GM13976 (cell line): ENCODE measurements around the gene SKAP1.

Source experiments
- DNase-seq: peaks from one replicate; pipeline ENCODE4 v3.0.0; 2012; ENCODE audit warnings: low spot score
- in situ Hi-C: fragments of 300-500 bp; cut with MboI; formaldehyde crosslinking; loops from one replicate; pipeline ENCODE4 v1.12.0; 2022; ENCODE audit warnings: low sequenced_read_pairs, mixed read lengths, inconsistent platforms; ENCODE audit not compliant: unreplicated experiment
- TF ChIP-seq, protein P1 (sequence below): IDR thresholded peaks from 2 replicates; pipeline ENCODE4 v1.5.1; 2012; ENCODE audit warnings: borderline replicate concordance, mild to moderate bottlenecking; ENCODE audit not compliant: insufficient read depth; ENCODE audit errors: extremely low read depth, missing control alignments, control extremely low read depth

Gene SKAP1

DNA sequence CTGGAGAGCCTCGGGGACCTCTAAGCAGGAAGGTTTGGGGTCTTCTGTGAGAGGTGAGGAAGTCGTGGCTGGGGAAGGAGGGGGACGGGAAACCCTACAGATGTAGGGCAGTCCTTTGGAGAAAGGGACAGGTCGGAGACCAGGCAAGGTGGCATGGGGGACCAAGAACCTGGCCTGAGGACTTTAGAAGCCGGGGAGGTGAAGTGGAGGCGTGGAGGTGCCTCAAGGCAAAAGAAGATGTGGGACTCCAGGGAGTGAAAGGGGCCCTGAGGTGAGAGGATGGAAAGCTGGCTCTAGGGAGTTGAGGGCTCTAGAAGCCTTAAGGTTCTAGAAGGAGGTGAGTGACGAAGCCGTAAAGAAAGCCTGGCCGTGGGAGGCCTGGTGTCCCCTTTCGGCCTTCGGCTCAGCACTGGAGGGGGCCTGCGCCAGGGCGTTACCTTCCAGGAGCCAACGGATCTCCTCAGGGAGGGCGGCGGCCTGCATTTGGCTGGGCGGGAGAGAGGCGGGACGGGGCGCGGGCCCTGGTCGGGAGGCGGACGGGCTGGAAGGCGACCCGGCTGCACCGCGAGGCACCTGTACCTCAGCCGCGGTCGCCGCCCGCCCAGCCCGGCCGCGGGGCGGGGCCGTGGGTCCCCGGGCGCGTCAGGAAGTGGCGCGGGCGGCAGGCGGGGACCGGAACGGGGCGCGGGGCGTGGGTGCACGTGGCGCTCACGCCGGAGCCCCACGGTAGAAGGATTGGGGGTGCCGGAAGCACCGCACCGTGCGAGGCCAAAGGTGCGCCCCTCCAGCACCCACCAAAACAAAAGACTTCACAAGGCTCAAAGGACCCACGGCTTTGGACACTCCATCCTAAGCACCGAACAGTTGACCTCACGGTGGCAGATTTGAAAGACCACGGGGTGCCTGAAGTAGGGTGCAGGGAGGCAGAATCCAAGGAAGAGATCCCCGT lies at the start of gene SKAP1:
SKAP1 (minus strand) TSS at position 577 of the 949 bp plus-strand sequence.
- in situ Hi-C loops: no loop called here
- DNase-seq: peak; percentile 82
- TF ChIP-seq, protein P1, sequence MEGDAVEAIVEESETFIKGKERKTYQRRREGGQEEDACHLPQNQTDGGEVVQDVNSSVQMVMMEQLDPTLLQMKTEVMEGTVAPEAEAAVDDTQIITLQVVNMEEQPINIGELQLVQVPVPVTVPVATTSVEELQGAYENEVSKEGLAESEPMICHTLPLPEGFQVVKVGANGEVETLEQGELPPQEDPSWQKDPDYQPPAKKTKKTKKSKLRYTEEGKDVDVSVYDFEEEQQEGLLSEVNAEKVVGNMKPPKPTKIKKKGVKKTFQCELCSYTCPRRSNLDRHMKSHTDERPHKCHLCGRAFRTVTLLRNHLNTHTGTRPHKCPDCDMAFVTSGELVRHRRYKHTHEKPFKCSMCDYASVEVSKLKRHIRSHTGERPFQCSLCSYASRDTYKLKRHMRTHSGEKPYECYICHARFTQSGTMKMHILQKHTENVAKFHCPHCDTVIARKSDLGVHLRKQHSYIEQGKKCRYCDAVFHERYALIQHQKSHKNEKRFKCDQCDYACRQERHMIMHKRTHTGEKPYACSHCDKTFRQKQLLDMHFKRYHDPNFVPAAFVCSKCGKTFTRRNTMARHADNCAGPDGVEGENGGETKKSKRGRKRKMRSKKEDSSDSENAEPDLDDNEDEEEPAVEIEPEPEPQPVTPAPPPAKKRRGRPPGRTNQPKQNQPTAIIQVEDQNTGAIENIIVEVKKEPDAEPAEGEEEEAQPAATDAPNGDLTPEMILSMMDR: no peak

DNA sequence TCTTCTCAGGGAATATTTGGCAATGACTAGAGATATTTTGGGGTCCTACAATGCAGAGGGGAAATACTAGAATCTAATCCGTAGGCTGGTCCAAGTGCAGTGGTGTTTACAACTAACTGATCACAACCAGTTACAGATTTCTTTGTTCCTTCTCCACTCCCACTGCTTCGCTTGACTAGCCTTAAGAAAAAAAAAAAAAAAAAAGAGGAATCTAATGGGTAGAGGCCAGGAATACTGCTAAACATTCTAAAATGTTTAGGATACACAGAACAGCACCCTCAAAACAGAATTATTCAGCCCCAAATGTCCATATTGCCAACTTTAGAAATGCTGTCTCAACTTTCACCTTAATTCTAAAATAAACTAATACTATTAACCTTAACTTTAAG lies 49.0 kb upstream of the SKAP1 start:
- no peak for DNase-seq
- in situ Hi-C loops: no loop called here
- TF ChIP-seq, protein P1: no peak

DNA sequence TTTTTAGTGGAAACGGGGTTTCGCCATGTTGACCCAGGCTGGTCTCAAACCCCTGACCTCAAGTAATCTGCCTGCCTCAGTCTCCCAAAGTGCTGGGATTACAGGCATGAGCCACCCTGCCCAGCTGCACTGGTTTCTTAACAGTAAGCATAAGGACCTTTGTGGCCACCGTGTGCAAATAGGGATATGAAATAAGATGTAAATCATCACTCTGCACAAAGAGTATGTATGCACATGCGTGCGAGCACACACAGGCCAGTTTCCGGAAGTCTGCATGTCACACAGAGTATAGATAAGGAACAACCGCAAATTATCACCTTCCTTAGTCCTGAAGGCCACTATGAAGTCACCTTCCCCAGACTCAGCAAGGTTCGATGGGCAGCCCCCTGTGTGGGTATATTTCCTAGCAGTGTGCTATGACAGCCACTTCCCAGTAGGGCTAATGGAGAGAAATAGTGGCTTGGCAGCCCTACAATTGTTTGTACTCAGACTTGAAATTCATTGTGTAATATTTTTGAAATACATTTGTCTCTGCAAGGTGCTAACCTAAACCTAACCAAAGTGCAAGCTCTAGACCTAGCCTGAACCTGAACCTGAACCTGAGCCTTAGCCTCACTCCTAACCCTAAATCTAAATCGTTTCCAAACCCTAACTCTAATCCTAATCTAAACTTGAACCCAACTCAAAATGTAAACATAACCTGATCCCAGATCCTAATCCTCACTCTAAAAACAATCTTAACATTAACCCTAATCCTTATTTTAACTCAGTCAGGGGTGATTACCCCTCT lies 48.4 kb upstream of the SKAP1 start:
- TF ChIP-seq, protein P1: no peak
- peak; percentile 74 for DNase-seq
- in situ Hi-C loops: no loop called here

DNA sequence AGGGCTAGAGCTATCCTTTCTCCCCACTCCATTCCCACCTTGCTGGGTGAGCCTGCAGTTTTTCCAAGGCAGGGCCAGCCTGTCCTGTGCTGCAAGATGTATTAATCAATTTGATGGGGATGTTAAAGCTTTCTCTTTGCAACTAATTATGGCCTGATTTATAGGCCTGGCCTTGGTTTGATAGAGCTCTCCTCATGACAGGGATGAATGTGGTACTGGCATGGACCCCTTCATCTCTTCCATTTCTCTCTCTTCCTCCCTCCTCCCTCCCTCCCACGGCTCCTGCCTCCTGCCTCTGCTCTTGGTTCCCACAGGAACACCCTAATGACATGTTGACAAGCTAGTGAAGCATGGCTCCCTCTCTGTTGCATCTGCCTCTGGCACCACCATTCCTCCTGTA lies 47.2 kb upstream of the SKAP1 start:
- TF ChIP-seq, protein P1: no peak
- in situ Hi-C loops: no loop called here
- DNase-seq: no peak

DNA sequence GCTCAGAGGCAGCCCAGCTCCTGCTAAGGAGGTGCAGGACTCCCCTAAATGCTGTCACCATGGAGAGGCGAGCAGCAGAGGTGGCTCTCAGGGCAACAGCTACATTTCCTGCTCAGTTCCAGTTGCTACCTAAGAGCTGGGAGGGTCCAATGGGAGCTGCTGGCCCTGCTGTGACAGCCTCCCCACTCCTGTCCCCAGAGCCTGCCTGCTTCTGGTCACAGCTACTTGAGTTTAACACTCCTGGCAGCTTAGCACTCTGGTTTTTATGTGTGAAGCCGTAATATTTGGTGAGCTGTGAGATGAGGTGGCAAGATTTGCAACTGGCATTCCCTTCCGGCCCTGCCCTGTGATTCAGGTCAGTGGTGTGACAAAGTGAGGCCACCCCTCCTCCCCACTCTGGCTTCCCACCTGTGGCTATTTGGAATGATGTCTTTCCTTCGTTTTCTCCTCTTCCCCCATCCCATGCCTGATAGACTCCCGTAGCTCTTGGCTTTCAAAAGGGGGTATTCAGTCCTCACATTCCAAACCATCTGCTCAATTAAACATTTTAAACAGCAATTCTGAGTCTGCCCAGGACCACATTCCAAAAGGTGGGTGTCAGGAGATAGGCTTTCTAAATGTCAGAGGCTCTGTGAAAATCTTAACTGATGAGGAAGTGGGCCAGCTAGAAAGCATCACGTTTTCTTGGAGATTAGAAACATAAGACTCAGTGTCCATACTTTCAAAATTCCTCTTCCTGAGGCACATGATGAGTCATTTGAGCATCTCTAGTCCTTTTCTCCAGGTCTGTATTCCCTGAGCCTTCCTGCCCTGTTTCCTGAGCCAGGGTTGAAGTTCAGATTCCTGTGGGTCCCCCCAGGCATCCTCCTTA lies 42.6 kb upstream of the SKAP1 start:
- no peak for DNase-seq
- TF ChIP-seq, protein P1: no peak
- in situ Hi-C loops: no loop called here

DNA sequence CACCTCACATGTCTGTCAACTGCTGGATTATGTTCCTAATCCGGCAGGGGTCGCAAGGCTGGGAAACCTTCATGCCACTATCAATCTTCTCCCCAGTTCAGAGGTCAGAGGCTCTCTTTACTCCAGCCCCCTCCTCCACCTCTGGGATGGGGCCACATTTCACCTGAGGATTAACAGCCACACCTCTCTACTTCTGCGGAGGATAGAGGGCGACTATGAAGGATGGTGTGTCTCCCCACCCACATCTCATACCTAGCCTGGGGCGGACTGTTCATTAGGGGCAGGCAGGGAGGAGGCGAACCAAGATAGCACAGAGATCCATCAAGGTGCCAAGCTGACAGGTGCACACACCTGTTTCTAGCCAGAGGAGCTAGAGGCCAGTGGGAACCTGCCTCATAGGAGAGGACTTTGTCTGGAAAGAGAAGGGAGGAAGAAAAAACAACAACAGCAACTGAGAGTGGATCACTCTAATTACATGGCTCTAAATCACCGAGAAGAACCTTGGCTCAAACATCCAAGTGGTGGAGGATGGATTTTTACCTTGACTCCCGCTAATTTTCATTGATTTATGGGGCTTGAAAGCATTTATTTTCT lies 41.9 kb upstream of the SKAP1 start:
- TF ChIP-seq, protein P1: no peak
- DNase-seq: no peak
- in situ Hi-C loops: no loop called here
